GM19372 (cell line): Measurements from ENCODE around the gene CBR1.

Experiments used
- ATAC-seq: cut with Tn5 transposase; IDR thresholded peaks from one replicate; pipeline ENCODE4 v1.9.1; 2021; ENCODE audit warnings: mild to moderate bottlenecking, low read depth, moderate library complexity; ENCODE audit not compliant: unreplicated experiment

Gene CBR1

DNA sequence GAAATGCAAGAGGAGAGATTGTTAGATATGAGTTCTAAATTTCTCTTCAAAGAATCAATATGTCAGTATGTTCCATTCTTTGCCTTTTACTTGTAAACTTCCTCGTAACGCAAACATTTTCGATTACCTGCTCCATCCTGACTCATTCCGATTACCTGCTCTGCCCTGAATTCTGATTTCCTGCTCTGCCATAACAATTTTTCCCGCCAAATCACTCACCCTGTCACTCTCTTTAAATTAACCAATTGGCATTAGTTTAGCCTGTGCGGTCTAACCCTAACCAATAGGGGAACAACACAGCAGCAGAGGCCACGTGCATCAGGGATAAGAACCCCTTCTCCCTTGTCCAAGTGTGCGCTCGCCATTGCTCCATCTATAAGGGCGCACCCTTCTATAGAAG, 40.0 kb downstream of the CBR1 start:
- no peak for ATAC-seq

DNA sequence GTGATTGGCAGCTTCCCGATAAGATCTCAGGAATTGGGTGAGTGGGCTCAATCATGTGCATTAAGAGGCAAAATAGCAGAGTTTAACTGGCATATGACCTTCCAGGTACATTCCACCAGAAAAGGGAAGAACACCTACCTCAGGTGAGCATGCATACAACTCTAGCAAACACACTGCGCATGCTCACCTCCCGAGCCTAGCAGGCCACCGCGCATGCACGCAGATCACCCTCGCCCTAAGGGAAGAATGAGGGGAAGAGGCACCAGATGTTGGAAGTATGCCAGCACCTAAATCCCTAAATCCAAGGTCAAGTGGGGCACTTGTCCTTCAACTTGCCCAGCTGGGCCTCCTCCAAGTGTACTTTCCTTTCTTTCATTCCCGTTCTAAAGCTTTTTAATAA, 41.4 kb downstream of the CBR1 start:
- no peak for ATAC-seq

DNA sequence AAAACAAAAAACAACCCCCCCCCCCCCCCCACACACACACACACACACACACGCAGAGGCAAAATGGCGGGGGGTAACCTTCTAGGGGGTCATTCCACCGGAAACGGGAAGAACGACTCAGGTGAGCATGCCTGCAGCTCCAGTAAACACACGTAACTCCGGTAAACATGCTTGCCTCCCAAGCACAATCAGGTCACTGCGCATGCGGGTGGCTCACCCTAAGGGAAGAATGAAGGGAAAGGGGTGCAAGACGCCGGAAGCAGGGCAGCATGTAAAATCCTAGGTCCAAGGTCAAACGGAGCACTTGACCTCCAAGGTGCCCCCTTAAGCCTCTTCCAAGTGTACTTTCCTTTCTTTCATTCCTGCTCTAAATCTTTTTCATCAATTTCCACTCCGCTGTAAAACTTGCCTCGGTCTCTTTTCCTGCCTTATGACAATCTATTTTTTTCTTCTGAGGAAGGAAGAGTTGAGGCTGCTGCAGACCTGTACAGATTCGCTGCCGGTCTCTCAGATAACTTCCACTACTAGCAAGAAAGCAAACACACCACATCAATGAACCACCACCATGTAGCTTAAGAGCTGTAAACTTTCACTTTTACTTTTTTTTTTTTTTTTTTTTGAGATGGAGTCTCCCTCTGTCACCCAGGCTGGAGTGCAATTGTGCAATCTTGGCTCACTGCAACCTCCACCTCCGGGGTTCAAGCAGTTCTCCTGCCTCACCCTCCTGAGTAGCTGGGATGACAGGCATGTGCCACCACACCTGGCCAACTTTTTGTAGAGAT, 44.0 kb downstream of the CBR1 start:
- no peak for ATAC-seq

DNA sequence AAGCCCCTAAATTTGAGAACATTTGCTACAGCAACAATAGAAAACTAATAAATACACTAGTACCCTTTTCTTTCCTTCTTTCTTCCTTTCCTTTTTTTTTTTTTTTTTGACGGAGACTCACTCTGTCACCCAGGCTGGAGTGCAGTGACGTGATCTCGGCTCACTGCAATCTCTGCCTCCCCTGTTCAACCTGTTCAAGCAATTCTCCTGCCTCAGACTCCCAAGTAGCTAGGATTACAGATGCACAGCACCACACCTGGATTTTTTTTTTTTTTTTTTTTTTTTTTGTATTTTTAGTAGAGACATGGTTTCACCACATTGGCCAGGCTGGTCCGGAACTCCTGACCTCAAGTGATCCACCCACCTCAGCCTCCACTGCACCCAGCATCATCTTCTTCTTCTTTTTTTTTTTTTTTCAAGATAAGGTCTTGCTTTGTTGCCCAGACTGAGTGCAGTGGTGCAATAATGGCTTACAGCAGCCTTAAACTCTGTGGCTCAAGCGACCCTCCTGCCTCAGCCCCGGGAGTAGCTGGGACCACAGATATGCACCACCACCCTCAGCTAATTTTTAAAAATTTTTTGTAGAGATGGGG, 45.4 kb downstream of the CBR1 start:
- no peak for ATAC-seq

DNA sequence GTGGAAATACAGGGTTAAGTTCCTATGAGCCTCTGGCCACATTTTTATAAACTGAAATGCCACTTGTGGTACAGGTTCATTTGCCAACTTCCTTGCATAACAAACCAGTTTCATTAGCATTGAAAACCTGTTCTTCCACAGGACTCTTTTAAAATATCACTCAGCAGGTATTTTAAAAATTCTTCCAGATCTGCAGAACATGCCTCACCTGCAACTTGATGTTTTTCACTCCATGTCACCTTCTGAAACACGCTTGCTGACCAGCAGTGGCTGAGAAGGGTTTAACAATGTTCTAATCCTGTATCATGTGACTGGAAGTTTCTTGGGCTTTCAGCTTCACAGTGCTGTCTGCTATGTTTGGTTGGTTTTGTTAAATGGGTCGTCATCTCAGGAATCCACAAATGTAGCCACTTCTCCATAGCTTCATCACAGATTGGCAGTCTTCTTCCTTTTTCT, 47.5 kb downstream of the CBR1 start:
- no peak for ATAC-seq

DNA sequence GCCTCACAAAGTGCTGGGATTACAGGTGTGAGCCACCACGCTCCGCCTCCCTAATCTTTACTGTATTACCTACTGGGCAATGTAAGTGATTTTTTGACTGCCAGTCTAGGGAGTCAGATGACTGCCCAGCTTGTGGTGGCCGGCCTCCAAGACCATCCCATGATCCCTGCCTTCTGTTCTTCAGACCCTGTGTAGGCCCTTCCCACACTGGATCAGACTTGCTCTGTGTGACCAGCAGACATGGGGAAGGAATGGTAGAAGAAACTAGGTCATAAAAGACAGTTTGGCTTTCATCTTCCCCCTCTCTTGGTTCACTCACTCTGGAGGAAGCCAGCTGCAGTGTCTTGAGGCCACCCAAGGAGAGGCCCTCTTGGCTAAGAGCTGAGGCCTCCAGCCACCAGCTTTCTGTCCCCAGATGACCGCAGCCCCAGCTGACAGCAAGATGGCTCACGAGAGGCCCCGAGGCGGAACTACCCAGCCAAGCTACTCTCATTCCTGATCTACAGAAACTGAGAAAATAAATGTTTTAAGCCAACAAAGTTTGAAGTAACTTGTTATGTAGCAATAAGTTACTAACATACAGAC, 50.6 kb downstream of the CBR1 start:
- ATAC-seq: no peak
